ELF-1 (cell line): ENCODE results near the gene SHB.
A peak's percentile ranks its signal among the peaks of the same experiment; 100 is the strongest.
"Not testable (repeated sequence)": the region's sequence is repeated elsewhere in the genome, so short reads cannot be mapped to it uniquely, and the experiment has no call there.

ENCODE experiments used
- DNase-seq: peaks from one replicate; pipeline ENCODE4 v3.0.0-alpha.2; 2016; ENCODE audit warnings: low read depth, low spot score

Gene SHB

DNA sequence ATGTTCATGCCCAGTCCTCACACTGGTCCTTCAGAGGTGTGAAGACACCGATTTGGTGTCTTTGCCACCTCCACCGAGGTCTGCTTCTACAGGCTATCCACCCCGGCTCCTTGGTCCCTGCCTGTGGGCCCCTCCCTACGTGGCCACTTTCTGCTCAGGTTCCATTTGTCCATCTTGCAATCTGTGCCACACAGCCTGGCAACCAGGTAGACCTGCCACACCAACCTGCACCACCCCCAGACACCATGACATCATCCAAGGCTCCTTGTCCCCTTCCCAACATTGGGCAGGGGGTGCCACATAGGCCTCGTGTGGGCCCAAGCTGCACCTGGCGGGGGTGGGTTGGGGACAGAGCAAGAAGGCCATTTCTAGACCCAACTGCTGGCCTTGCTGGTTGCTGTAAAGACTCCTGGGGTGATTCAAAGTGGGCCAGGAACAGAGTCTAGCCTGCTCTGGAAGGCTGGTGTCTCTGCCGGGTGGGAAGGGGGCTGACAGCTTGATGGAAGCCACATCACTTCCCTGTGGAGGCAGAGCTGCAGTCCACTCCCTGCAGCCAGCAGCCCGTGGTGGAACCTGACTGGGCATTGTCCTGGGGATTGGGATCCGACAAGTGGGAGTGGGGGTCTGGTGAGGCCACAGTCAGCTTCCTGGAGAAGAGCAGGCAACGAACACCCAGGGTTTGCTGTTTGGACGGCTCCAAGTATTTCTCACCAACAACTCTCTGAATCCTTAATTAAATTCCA is 99.3 kb downstream of the SHB start:
- DNase-seq, result peak; percentile 30

- no peak for DNase-seq
Observed at GRCh38 chr9:37969130-37969529, 99.9 kb downstream of the SHB start.

GRCh38 chr9:37968228-37968701 is 100.8 kb downstream of the SHB start:
- DNase-seq, result no peak

- DNase-seq, result no peak
Observed at GRCh38 chr9:37967761-37968080, 101.3 kb downstream of the SHB start.

- DNase-seq, result no peak
Observed at GRCh38 chr9:37967014-37967760, 101.8 kb downstream of the SHB start.

GRCh38 chr9:37966412-37967013 is 102.5 kb downstream of the SHB start:
- DNase-seq, result no peak

DNA sequence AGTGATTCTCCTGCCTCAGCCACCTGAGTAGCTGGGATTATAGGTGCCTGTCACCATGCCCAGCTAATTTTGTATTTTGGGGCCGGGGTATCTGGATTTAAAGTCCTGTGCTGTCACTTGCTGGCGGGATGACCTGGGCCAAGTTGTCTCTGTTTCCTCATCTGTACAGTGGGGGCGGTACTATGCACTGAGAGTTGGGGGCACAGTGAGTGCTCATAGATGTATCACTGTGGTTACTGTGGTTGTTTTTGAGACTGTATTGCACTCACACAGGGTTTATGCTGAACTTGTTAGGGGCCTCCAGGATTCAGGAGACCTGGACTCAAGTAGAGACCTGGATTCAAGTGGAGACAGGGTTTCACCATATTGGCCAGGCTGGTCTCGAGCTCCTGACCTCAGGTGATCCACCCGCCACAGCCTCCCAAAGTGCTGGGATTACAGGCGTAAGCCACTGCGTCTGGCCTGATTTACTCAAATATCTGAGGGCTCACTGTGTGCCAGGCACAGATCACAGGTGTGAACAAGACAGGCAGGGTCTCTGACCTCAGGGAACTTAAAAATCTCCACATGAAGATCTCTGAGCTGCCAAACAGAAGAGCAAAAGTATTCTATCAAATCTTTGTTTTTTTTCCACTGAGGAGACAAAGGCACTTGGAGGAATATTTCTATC is 103.2 kb downstream of the SHB start:
- not testable (repeated sequence) for DNase-seq

DNA sequence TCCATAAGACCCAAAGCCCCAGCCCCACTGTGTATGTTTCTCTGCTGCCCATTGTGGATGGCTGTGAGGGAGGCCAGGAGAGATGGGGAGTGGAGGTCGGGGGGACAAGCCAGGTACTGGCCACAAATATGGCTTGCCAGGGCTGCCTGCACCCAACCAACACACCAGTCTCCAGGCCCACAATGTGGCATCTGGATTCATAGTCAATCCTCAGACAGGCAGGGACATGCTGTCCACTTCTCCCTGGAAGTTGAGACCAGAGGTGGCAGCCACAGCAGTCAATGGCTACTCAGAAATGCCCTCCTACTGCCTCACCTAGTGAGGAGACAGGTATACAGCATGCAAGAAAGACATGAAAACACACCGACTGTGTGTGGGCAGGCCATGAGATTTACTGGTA is 103.9 kb downstream of the SHB start:
- DNase-seq, result no peak

DNA sequence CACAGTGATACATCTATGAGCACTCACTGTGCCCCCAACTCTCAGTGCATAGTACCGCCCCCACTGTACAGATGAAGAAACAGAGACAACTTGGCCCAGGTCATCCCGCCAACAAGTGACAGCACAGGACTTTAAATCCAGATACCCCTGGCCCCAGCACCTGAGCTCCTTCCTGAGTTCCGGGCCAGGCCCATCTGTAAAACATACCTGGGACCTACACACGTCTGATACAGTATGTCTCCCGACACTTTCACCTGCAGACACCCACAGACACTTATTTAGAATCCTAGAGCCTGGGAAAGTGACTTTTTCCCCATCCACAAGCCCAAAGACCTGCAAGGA is 104.3 kb downstream of the SHB start:
- no peak for DNase-seq

DNA sequence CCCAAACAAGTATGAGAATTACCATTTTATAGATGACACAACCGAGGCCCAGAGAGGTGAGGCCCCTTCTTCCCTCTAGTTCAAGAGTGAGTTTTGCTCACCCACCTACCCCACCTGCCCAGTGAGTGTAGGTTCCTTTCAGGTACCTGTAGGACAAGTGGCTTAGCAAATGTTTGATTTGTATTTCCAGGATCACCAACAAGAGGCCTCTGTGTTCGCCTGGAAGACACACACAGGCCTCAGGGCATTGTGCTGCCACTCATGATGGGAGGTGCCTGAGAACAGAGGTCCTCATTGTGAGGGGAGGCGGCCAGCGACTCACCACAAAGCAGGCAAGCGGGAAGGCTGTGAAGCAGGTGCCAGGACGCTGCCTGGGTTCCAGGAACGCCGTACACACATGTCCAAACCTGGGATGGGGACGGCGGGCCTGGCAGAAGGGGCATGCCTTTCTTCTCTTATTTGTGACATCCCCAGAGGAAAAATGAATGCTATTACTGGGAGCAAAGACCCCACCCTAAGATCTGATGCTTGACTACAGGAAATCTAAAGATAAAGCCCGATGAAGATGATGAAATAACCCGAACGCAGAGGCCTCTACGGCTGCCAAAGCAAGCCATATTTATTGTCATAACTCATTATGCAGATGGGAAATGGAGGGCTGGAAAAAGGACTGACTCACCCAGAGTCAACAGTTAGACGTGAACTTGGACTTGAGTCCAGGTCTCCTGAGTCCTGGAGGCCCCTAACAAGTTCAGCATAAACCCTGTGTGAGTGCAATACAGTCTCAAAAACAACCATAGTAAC is 104.9 kb downstream of the SHB start:
- no peak for DNase-seq

DNA sequence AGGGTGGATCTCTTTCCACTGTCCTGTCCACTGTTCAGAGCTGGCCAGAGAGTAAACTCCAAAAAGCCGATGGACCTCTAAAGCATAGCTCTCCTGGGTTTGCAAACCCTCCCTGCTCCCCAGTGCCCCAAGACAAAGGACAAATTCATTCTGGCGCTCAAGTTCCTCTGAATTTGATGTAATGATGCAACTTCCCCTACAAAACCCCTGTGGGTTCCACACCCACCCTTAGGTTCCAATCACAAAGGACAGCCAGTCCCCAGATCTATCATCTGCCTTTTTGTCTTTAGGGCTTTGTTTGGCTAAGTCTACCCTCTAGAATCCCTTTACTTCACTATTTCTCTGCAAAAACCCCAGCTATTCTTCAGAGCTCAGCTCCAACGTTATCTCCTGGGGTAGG is 107.7 kb downstream of the SHB start:
- DNase-seq, result no peak

- no peak for DNase-seq
Observed at GRCh38 chr9:37960631-37961030, 108.4 kb downstream of the SHB start.

GRCh38 chr9:37959976-37960375 is 109.1 kb downstream of the SHB start:
- DNase-seq, result no peak

DNA sequence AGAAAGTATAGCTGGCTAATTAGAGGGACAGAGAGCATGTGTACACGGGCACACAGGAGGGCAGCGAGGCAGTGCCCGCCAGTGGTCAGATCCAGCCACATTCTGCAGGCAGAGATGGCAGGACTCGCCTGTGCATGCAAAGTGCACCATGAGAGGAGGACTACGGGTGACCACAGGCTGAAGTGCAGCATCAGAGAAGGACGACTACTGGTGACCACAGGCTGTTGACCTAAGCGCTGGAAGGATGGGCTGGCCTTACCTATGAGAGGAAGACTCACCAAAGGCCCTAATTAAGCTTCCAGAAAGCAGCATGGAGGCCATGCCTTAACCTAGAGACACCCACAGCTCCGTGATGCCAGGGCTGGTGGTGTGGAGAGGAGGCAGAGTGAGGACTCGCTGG is 110.9 kb downstream of the SHB start:
- DNase-seq, result no peak

DNA sequence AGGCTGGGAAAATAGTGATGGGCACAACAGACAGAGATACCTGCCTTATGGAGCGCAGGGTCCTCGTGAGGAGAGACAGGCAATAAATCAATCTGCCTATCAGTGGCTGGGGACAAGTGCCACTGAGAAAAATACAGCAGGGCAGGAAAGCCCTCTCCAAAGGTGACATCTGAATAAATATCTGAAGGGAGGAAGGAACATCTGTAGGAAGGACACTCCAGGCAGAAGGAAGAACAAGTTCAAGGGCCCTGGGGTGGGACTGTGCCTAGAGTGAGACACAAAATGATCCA is 111.4 kb downstream of the SHB start:
- DNase-seq, result no peak

- DNase-seq, result no peak
Observed at GRCh38 chr9:37956904-37957663, 111.9 kb downstream of the SHB start.

DNA sequence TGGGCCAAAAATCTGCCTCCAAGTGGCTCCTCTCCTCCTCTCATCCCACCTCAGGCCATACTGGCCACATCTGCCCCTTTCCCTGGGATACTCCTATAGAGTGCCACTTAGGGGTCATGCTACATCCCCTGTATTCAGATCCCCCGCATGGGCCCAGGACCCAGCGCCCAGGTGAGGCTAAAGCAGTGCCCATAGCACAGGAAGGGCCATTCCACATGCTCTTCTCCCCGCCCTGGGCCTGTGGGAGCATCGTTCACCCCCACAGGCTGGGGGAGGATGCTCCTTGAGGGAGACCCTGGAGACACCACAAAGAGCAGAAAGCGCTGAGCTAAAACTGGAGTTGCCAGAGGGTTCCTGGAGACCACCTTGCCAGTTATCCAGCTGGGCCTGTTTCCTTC is 112.6 kb downstream of the SHB start:
- no peak for DNase-seq

- no peak for DNase-seq
Observed at GRCh38 chr9:37955781-37956422, 113.1 kb downstream of the SHB start.

DNA sequence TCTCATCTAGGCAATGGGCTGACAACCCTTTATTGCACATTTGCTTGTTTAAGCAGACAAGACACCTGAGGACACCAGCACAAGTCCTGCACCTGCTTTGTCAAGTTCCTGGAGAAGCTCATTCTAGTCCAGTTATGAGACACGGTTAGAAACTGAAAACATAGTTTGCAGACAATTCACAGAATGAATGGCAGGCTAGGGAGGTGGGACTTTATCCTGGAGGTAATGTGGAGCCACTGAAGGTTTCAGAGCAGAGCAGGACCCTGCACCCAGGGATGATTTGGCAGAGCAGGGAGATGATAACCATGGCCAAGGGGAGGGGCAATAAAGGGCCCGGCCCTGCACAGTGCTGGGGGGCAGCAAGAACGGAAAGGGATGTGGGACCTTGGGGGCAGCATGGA is 114.4 kb downstream of the SHB start:
- DNase-seq, result no peak

- DNase-seq, result no peak
Observed at GRCh38 chr9:37953775-37954437, 115.1 kb downstream of the SHB start.
